ENCODE results near the gene FHAD1. TPM values are rescaled to one million over a fixed set of nuclear protein-coding genes. Genes with fewer than 3 reads are reported as not detected.

Gene FHAD1
- total RNA-seq, 1 donor from 2014 or later, result 1.3 TPM

DNA sequence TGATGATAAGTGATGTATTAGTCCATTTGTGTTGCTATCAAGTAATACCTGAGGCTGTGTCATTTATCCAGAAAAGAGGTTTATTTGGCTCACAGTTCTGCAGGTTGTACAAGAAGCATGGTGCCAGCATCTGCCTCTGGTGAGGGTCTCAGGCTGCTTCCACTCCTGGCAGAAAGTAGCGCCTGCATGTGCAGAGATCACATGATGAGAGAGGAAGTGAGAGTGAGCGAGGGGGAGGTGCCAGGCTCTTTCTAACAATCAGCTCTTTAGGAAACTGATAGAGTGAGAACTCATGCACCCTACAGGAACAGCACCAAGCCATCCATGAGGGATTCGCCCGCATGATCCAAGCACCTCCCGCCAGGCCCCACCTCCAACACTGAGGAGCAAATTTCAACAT is 2.2 kb upstream of the FHAD1 start:
- TF ChIP-seq, protein P1, sequence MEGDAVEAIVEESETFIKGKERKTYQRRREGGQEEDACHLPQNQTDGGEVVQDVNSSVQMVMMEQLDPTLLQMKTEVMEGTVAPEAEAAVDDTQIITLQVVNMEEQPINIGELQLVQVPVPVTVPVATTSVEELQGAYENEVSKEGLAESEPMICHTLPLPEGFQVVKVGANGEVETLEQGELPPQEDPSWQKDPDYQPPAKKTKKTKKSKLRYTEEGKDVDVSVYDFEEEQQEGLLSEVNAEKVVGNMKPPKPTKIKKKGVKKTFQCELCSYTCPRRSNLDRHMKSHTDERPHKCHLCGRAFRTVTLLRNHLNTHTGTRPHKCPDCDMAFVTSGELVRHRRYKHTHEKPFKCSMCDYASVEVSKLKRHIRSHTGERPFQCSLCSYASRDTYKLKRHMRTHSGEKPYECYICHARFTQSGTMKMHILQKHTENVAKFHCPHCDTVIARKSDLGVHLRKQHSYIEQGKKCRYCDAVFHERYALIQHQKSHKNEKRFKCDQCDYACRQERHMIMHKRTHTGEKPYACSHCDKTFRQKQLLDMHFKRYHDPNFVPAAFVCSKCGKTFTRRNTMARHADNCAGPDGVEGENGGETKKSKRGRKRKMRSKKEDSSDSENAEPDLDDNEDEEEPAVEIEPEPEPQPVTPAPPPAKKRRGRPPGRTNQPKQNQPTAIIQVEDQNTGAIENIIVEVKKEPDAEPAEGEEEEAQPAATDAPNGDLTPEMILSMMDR (IDR thresholded peaks at IDR 0.05; ENCODE audit: unreplicated experiment), result no peak
- no peaks in the 10 kb centered on the region for H3K36me3 Mint-ChIP-seq
- peaks cover 22% of the 10 kb centered on the region for H3K4me1 Mint-ChIP-seq
- H3K27me3 Mint-ChIP-seq (ENCODE audit: low read depth), result peaks cover 14% of the 10 kb centered on the region
- H3K27ac Mint-ChIP-seq, result no peak overlapping the region
- no peak for DNase-seq (ENCODE audit: low spot score in 2 of 2, unreplicated experiment in 2 of 2)
- no peak overlapping the region for H3K4me3 Mint-ChIP-seq
- peaks cover 7% of the 10 kb centered on the region for H3K9me3 Mint-ChIP-seq

DNA sequence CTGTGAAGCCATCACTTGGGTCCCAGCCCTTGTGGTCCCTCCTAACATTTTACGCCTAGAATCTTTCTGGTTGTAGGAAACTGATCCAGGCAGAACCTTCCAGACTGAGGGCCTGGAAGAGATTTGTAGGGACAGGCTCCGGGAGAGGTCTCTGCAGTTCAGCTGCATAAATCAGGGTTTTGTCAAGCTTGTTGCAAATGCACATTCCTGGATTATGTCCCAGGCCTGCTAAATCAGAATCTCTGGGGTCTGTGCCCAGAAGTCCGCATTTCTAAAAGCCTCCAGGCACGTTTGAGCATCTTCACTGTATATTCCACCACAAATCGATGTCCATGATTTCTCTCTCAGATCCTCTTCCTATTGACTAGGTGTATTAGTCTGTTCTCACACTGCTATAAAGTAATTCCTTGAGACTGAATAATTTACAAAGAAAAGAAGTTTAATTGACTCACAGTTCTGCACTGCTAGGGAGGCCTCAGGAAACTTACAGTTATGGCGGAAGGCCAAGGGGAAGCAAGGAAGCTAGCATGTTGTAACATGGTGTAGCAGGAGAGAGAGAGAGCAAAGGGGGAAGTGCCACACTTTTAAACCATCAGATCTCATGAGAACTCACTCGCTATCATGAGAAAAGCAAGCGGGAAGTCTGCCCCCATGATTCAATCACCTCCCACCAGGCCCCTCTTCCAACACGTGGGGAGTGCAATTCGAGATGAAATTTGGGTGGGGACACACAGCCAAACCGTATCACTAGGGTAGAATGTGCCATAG is 1.2 kb upstream of the FHAD1 start:
- Mint-ChIP-seq H3K27me3 (ENCODE audit: low read depth) (peaks cover 21% of the 10 kb centered on the region), H3K36me3 (no peaks in the 10 kb centered on the region), H3K27ac (peak overlapping the region; percentile 54), H3K4me3 (peak overlapping the region; percentile 61), H3K9me3 (peaks cover 7% of the 10 kb centered on the region), H3K4me1 (peaks cover 22% of the 10 kb centered on the region)
- DNase-seq (ENCODE audit: low spot score in 2 of 2, unreplicated experiment in 2 of 2), result no peak
- TF ChIP-seq, protein P1 (IDR thresholded peaks at IDR 0.05; ENCODE audit: unreplicated experiment), result no peak

DNA sequence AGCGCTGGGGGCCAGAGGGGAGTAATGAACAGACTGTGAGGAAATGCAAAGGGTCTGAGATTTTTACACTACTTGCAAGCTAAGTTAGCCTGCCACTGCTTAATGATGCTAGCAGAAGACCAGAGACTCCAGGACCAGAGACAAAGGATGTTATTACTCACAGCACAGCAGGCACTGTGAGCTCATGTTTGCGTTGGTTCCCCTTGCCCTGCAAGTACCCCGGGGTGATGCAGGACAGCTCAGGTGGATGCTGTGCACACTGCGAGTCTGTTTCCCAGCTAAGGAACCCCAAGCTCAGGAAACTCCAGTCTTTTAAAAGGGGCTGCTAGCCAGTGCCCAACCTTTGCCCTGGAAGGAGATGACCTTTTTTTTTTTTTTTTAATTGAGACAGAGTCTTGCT is 1.2 kb downstream of the FHAD1 start:
- Mint-ChIP-seq H3K4me1 (peaks cover 21% of the 10 kb centered on the region), H3K36me3 (no peaks in the 10 kb centered on the region), H3K4me3 (no peak overlapping the region), H3K27ac (no peak overlapping the region), H3K9me3 (peaks cover 7% of the 10 kb centered on the region), H3K27me3 (ENCODE audit: low read depth) (peaks cover 32% of the 10 kb centered on the region)
- TF ChIP-seq, protein P1 (IDR thresholded peaks at IDR 0.05; ENCODE audit: unreplicated experiment), result no peak
- DNase-seq (ENCODE audit: low spot score in 2 of 2, unreplicated experiment in 2 of 2), result no peak

DNA sequence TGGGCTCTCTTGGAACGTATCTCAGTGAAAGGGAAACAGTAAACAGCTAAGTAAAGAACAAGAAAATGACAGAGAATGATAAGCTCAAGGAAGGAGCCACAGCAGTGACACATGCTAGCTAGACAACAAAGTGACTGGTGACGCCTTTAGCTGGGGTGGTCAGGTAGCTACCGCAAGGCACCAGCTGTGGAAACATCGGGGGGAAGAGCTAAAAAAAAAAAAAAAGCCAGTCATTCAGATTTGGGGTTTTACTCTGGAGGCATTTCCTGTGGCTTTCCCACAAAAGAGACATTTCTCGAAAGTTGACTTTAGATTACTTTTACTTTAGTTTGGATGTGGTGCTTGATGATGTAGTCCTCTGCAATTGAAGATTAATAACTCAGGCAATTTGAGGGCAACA is 2.1 kb downstream of the FHAD1 start:
- TF ChIP-seq, protein P1 (IDR thresholded peaks at IDR 0.05; ENCODE audit: unreplicated experiment), result no peak
- Mint-ChIP-seq H3K4me3 (no peak overlapping the region), H3K27ac (no peak overlapping the region), H3K9me3 (peaks cover 7% of the 10 kb centered on the region), H3K4me1 (peaks cover 19% of the 10 kb centered on the region), H3K27me3 (ENCODE audit: low read depth) (peaks cover 35% of the 10 kb centered on the region), H3K36me3 (no peaks in the 10 kb centered on the region)
- no peak for DNase-seq (ENCODE audit: low spot score in 2 of 2, unreplicated experiment in 2 of 2)

DNA sequence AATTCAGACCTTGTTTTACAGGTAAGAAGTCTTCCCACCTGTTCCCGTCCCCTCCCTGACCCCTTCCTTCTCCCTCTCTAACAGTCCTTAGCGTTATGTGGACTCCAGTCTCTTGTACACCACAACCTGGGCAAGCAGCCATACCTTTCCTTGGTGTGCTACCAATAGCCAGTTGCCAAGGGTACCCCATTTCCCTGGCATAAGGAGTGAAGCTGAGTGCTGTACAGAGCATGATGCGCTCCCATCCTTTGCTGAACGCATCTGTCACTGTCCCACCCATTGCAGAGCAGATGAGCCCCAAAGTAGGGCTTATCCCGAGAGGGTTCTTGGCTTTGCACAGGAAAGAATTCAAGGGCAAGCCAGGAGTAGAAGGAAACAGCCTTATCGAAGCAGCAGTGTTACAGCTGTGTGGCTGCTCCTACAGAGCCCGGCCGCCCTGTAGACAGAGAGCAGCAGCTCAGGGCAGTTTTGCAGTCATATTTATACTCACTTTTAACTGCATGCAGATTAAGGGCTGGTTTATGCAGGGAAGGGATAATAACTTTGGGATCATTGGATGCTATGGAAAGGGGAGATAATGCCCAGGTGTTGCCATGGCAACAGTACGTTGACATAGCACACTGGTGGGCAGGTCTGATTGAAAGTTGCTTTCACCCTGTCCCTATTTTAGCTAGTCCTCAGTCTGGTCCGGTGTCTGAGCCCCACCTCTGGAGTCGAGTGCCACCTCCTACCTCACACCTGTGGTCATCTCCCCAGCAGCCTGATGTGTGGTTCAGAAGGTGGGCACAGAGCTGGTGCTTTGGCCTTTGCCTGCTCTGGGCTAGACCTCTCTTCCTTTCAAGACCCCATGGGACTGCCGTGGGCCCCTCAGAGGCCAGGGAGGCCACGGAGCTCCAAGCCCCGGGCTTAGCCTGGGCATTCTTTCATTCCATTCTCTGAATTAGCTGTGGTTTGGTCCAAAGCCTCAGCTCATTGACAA is 5.1 kb downstream of the FHAD1 start:
- H3K4me1 Mint-ChIP-seq, result peaks cover 11% of the 10 kb centered on the region
- DNase-seq (ENCODE audit: low spot score in 2 of 2, unreplicated experiment in 2 of 2), result no peak
- H3K27me3 Mint-ChIP-seq (ENCODE audit: low read depth), result peaks cover 40% of the 10 kb centered on the region
- no peaks in the 10 kb centered on the region for H3K36me3 Mint-ChIP-seq
- H3K27ac Mint-ChIP-seq, result no peak overlapping the region
- no peaks in the 10 kb centered on the region for H3K9me3 Mint-ChIP-seq
- TF ChIP-seq, protein P1 (IDR thresholded peaks at IDR 0.05; ENCODE audit: unreplicated experiment), result no peak
- H3K4me3 Mint-ChIP-seq, result no peak overlapping the region
